WERI-Rb-1 (cell line): Measurements from ENCODE around the gene MYO1H.
"Not testable (repeated sequence)": the region's sequence is repeated elsewhere in the genome, so short reads cannot be mapped to it uniquely, and the experiment has no call there.

Experiments used
- DNase-seq: peaks from one replicate; pipeline ENCODE4 v3.0.0-alpha.2; 2020
- H3K27ac ChIP-seq: fragments of 250-450 bp; sonication (Bioruptor Pico); 2 replicates; pipeline ENCODE4 v1.5.1; 2020; ENCODE audit warnings: mild to moderate bottlenecking, moderate library complexity
- H3K27me3 ChIP-seq: fragments of 250-450 bp; sonication (Bioruptor Pico); 2 replicates; pipeline ENCODE4 v1.5.1; 2021; ENCODE audit warnings: mild to moderate bottlenecking, low read depth, moderate library complexity; ENCODE audit not compliant: insufficient read depth, severe bottlenecking
- H3K36me3 ChIP-seq: fragments of 250-450 bp; sonication (Bioruptor Pico); 2 replicates; pipeline ENCODE4 v1.5.1; 2020; ENCODE audit warnings: mild to moderate bottlenecking, moderate library complexity
- H3K4me3 ChIP-seq: 2 replicates; pipeline ENCODE4 v1.5.1; 2011; ENCODE audit warnings: low read depth, mild to moderate bottlenecking, control low read depth, low read length
- H3K9me3 ChIP-seq: fragments of 250-450 bp; sonication (Bioruptor Pico); 2 replicates; pipeline ENCODE4 v1.5.1; 2021; ENCODE audit warnings: mild to moderate bottlenecking, moderate library complexity; ENCODE audit not compliant: severe bottlenecking
- CTCF ChIP-seq: IDR thresholded peaks from 2 replicates; pipeline ENCODE4 v1.5.1; 2011; ENCODE audit warnings: low read depth, mild to moderate bottlenecking, control low read depth, inconsistent platforms, low read length

MYO1H gene

GRCh38 chr12:109435428-109436187 is 87.9 kb downstream of the MYO1H start:
- no peak overlapping the region for H3K27ac ChIP-seq

GRCh38 chr12:109436188-109436560 is 88.5 kb downstream of the MYO1H start:
- Histone ChIP-seq H3K27ac (no peak overlapping the region), H3K27me3 (no peaks in the 10 kb centered on the region), H3K9me3 (no peaks in the 10 kb centered on the region), H3K36me3 (no peaks in the 10 kb centered on the region), H3K4me3 (no peak overlapping the region)
- DNase-seq = no peak
- no peak for TF ChIP-seq CTCF

More at GRCh38 chr12:109435428-109436187, 87.9 kb downstream of the MYO1H start:
- Histone ChIP-seq H3K27me3 (no peaks in the 10 kb centered on the region), H3K36me3 (no peaks in the 10 kb centered on the region), H3K9me3 (no peaks in the 10 kb centered on the region), H3K4me3 (no peak overlapping the region)
- no peak for DNase-seq
- TF ChIP-seq CTCF = no peak

- no peak for TF ChIP-seq CTCF
- H3K27ac ChIP-seq = no peak overlapping the region
- H3K9me3 ChIP-seq = no peaks in the 10 kb centered on the region
Observed at GRCh38 chr12:109439181-109439580, 91.5 kb downstream of the MYO1H start.

GRCh38 chr12:109439951-109440350 is 92.3 kb downstream of the MYO1H start:
- not testable (repeated sequence) for DNase-seq, H3K27ac ChIP-seq, H3K36me3 ChIP-seq, H3K4me3 ChIP-seq, H3K9me3 ChIP-seq, H3K27me3 ChIP-seq

More at GRCh38 chr12:109439181-109439580, 91.5 kb downstream of the MYO1H start:
- Histone ChIP-seq H3K27me3 (no peaks in the 10 kb centered on the region), H3K4me3 (no peak overlapping the region), H3K36me3 (no peaks in the 10 kb centered on the region)
- DNase-seq = no peak

GRCh38 chr12:109440851-109441490 is 93.3 kb downstream of the MYO1H start:
- no peak overlapping the region for H3K4me3 ChIP-seq
- no peaks in the 10 kb centered on the region for H3K27me3 ChIP-seq
- no peaks in the 10 kb centered on the region for H3K9me3 ChIP-seq
- peaks cover 7% of the 10 kb centered on the region for H3K36me3 ChIP-seq
- peak; percentile 26 for DNase-seq
- TF ChIP-seq CTCF = no peak
- no peak overlapping the region for H3K27ac ChIP-seq

- TF ChIP-seq CTCF = no peak
- DNase-seq = no peak
- H3K27me3 ChIP-seq = no peaks in the 10 kb centered on the region
- H3K36me3 ChIP-seq = peaks cover 30% of the 10 kb centered on the region
- H3K27ac ChIP-seq = no peak overlapping the region
- no peaks in the 10 kb centered on the region for H3K9me3 ChIP-seq
- no peak overlapping the region for H3K4me3 ChIP-seq
Observed at GRCh38 chr12:109443794-109444193, 96.1 kb downstream of the MYO1H start.
